K562 (cell line): Measurements from ENCODE around the gene SEMA5A. TPM values are rescaled to one million over a fixed set of nuclear protein-coding genes. Genes with fewer than 3 reads are reported as not detected.

Experiments
- ATAC-seq: fragments of 200-7000 bp; cut with Tn5 transposase; 3 replicates; pipeline ENCODE4 v1.9.1; 2020; ENCODE audit warnings: moderate library complexity
- BruUV-seq: library from RNA; stranded (reverse); fragments of 400-500 nt; replicated peaks from 2 replicates; lab custom pipeline; 2021; lab: Mats Ljungman, UMichigan
- CTCF ChIA-PET: fragments of 300-600 bp; formaldehyde crosslinking; extraction: SDS; loops from one replicate; lab custom pipeline; 2021; ENCODE audit warnings: low intra/inter-chr PET ratio; lab: Yijun Ruan, JAX
- POLR2A ChIA-PET: fragments of 300-600, 350-650 bp; sonication (Branson Sonifier 250); formaldehyde crosslinking; extraction: SDS; loops from one replicate; lab custom pipeline; 2021; ENCODE audit warnings: antibody characterized with exemption, inconsistent platforms; lab: Yijun Ruan, JAX
- DNase-seq, 4 experiments: peaks; one replicate each; pipeline versions ENCODE4 v3.0.0 to v3.0.0-alpha.2; 2011 to 2018; ENCODE audit warnings: low spot score in 3 of 4, mixed read lengths in 3 of 4; ENCODE audit errors: extremely low read depth in 1 of 4
- FAIRE-seq: peaks from 2 replicates; lab custom pipeline; 2011; peaks lifted over from hg19 to GRCh38; lab: Jason Lieb, UNC
- H2AFZ ChIP-seq: 2 replicates; pipeline ENCODE4 v1.6.0; 2011; ENCODE audit warnings: low read depth, low read length, control low read depth, inconsistent platforms
- H3K27ac ChIP-seq: fragments of 200-600 bp; 3 replicates; pipeline ENCODE4 v1.8.0; 2011; ENCODE audit warnings: low read depth, mild to moderate bottlenecking, control low read depth, inconsistent platforms, low read length, moderate library complexity, mixed read lengths; ENCODE audit errors: extremely low read depth
- H3K27me3 ChIP-seq, 2 experiments: fragments of 300-600 bp in 1 of 2; 2 replicates in 1 of 2; 3 replicates in 1 of 2; pipeline versions ENCODE4 v1.6.0 to v1.8.0; 2011; ENCODE audit warnings: inconsistent platforms in 2 of 2, low read length in 2 of 2, mild to moderate bottlenecking in 1 of 2, mixed read lengths in 1 of 2, moderate library complexity in 1 of 2; ENCODE audit not compliant: control insufficient read depth in 2 of 2, insufficient read depth in 2 of 2
- H3K36me3 ChIP-seq: fragments of 300-600 bp; 3 replicates; pipeline ENCODE4 v1.8.0; 2011; ENCODE audit warnings: mild to moderate bottlenecking, low read length, inconsistent platforms; ENCODE audit not compliant: control insufficient read depth, insufficient read depth
- H3K4me1 ChIP-seq, 2 experiments: fragments of 200-600 bp in 1 of 2; replicated peaks in 1 of 2; 2 replicates in 1 of 2; 3 replicates in 1 of 2; pipeline versions ENCODE4 v1.5.1 to v1.8.0; 2011; ENCODE audit warnings: inconsistent platforms in 2 of 2, low read length in 2 of 2, mild to moderate bottlenecking in 1 of 2, mixed read lengths in 1 of 2, moderate library complexity in 1 of 2; ENCODE audit not compliant: control insufficient read depth in 2 of 2, insufficient read depth in 2 of 2
- H3K4me2 ChIP-seq: 2 replicates; pipeline ENCODE4 v1.6.1; 2011; ENCODE audit warnings: low read length, control low read depth, inconsistent platforms, mixed read lengths; ENCODE audit not compliant: insufficient read depth
- H3K4me3 ChIP-seq: fragments of 200-600 bp; sonication (generic), shearing (Covaris generic); 2 replicates; pipeline ENCODE4 v1.5.1; 2016; ENCODE audit warnings: control low read depth, inconsistent platforms
- H3K79me2 ChIP-seq: fragments of 200-600 bp; 3 replicates; pipeline ENCODE4 v1.8.0; 2011; ENCODE audit warnings: low read length, inconsistent platforms; ENCODE audit not compliant: control insufficient read depth, insufficient read depth
- H3K9ac ChIP-seq, 2 experiments: 2 replicates each; pipeline versions ENCODE4 v1.6.0 to v1.6.1; 2011; ENCODE audit warnings: low read depth in 2 of 2, low read length in 2 of 2, control low read depth in 1 of 2, inconsistent platforms in 1 of 2, mild to moderate bottlenecking in 1 of 2, mixed read lengths in 1 of 2; ENCODE audit not compliant: insufficient read depth in 1 of 2
- H3K9me1 ChIP-seq: one replicate; pipeline ENCODE4 v1.6.0; 2011; ENCODE audit warnings: inconsistent platforms, mild to moderate bottlenecking, low read length, moderate library complexity; ENCODE audit not compliant: control insufficient read depth, insufficient read depth
- H3K9me3 ChIP-seq: replicated peaks from 2 replicates; pipeline ENCODE4 v1.5.1; 2011; ENCODE audit warnings: low read depth, low read length, inconsistent platforms; ENCODE audit not compliant: control insufficient read depth, insufficient read depth
- H4K20me1 ChIP-seq: replicated peaks from 2 replicates; pipeline ENCODE4 v1.6.1; 2011; ENCODE audit warnings: low read length, inconsistent platforms, mixed read lengths; ENCODE audit not compliant: control insufficient read depth, insufficient read depth
- CBX3 ChIP-seq, 2 experiments: IDR thresholded peaks; 1 replicate in 1 of 2; 2 replicates in 1 of 2; pipeline ENCODE4 v1.6.1; 2012; ENCODE audit warnings: inconsistent platforms in 2 of 2, low read length in 2 of 2, borderline replicate concordance in 1 of 2, control low read depth in 1 of 2
- DNMT1 ChIP-seq: fragments of 450-650 bp; IDR thresholded peaks from 2 replicates; pipeline ENCODE4 v1.6.1; 2016; ENCODE audit warnings: antibody characterized with exemption, mild to moderate bottlenecking
- KDM2B ChIP-seq: fragments of 250-450 bp; sonication (Bioruptor Pico); IDR thresholded peaks from 2 replicates; pipeline ENCODE4 v1.8.0; 2021; ENCODE audit warnings: mild to moderate bottlenecking, moderate library complexity
- L3MBTL2 ChIP-seq: fragments of 450-650 bp; IDR thresholded peaks from 2 replicates; pipeline ENCODE4 v1.6.1; 2016; ENCODE audit warnings: mild to moderate bottlenecking, moderate library complexity
- MBD2 ChIP-seq: sonication (generic); IDR thresholded peaks from 2 replicates; pipeline ENCODE4 v1.6.1; 2016; ENCODE audit warnings: low read depth, borderline replicate concordance
- MTA2 ChIP-seq: fragments of 450-650 bp; IDR thresholded peaks from 2 replicates; pipeline ENCODE4 v1.6.1; 2016; ENCODE audit warnings: low read depth
- NBN ChIP-seq: fragments of 450-650 bp; IDR thresholded peaks from 2 replicates; pipeline ENCODE4 v1.6.1; 2016; ENCODE audit warnings: low read depth, mild to moderate bottlenecking
- WHSC1 ChIP-seq: IDR thresholded peaks from one replicate; pipeline ENCODE4 v1.6.1; 2012; ENCODE audit warnings: low read length, control low read depth, inconsistent platforms
- ZFP36 ChIP-seq: fragments of 150-350 bp; IDR thresholded peaks from 2 replicates; pipeline ENCODE4 v1.6.1; 2018; ENCODE audit warnings: low read length, low read depth; ENCODE audit not compliant: partially characterized antibody
- ZKSCAN8 ChIP-seq: fragments of 200-800 bp; sonication (Bioruptor generic); IDR thresholded peaks from 2 replicates; pipeline ENCODE4 v1.6.1; 2016; ENCODE audit warnings: missing genetic modification characterization, missing compliant biosample characterization
- ZNF133 ChIP-seq: fragments of 250-450 bp; sonication (Bioruptor Pico); IDR thresholded peaks from 2 replicates; pipeline ENCODE4 v1.4.0; 2020; ENCODE audit warnings: mild to moderate bottlenecking
- WGBS: fragments of 100-300 bp; shearing (Covaris generic); methylation state at CpG from one replicate; pipeline ENCODE4 v1.1.6; 2016; ENCODE audit warnings: low coverage, mixed read lengths; ENCODE audit not compliant: insufficient coverage; ENCODE audit errors: missing lambda C conversion rate; 5-methylcytosine and 5-hydroxymethylcytosine counted together
- in situ Hi-C: fragments of 300-500 bp; cut with MboI; formaldehyde crosslinking; loops from 4 replicates; pipeline ENCODE4 v1.15.0; 2018; ENCODE audit warnings: inconsistent platforms, mixed read lengths
- intact Hi-C: fragments of 100-400 bp; cut with micrococcal nuclease; formaldehyde crosslinking; loops from 2 replicates; pipeline ENCODE4 v1.14.2; 2022
- polyA plus RNA-seq, 8 experiments: library from polyadenylated mRNA; depleted of rRNA in 4 of 8; stranded (reverse) in 5 of 8; unstranded in 3 of 8; fragments of >200 nt; fragmentation: Nextera tagmentation in 2 of 8; fragmentation: Illumina TruSeq in 1 of 8; extraction: Ambion mirVana in 2 of 8; extraction: Trizol in 1 of 8; gene quantifications; 2 replicates each; pipeline versions ENCODE4 v1.2.1 to v1.2.3, GENCODE V29; 2011 to 2014; ENCODE audit warnings: inconsistent platforms in 1 of 8, missing spikeins in 1 of 8
- total RNA-seq, 7 experiments: library from RNA; depleted of rRNA in 6 of 7; stranded (reverse); fragments of >200 nt in 6 of 7; fragmentation: Illumina TruSeq in 2 of 7; extraction: Trizol in 2 of 7; gene quantifications; 2 replicates each; pipeline versions ENCODE4 v1.2.1 to v1.2.3, GENCODE V29; 2011 to 2021; ENCODE audit warnings: low replicate concordance in 1 of 7

Gene SEMA5A
- total and polyA plus RNA-seq, 9 of the 15 experiments (the other 6 are each of a cell fraction or from before 2014, with no cell fraction given) = 0.02 TPM; not detected in 8

GRCh38 chr5:9516591-9516990 lies 29.3 kb downstream of the SEMA5A start (continued):
- TF ChIP-seq ZKSCAN8 (CRISPR knock-in tag) (no peak), MTA2 (no peak), KDM2B (CRISPR knock-in tag) (no peak), WHSC1 (no peak), L3MBTL2 (no peak), CBX3 (IDR thresholded peaks at IDR 0.05; ENCODE audit: borderline replicate concordance in 1 of 2, low read length in 2 of 2) (no peak), ZFP36 (no peak), DNMT1 (no peak), ZNF133 (no peak)

- Histone ChIP-seq H3K27ac (no peak overlapping the region), H4K20me1 (no peaks in the 10 kb centered on the region), H3K4me1 (no peaks in the 10 kb centered on the region), H2AFZ (no peak overlapping the region), H3K9me3 (no peaks in the 10 kb centered on the region), H3K36me3 (no peaks in the 10 kb centered on the region), H3K27me3 (no peaks in the 10 kb centered on the region; a peak in 1 of 5 replicates), H3K4me2 (no peak overlapping the region), H3K9me1 (no peaks in the 10 kb centered on the region), H3K4me3 (no peak overlapping the region), H3K9ac (no peak overlapping the region), H3K79me2 (no peaks in the 10 kb centered on the region)
- WGBS = 0% methylated on average over 3 of the region's 3 CpGs
- in situ Hi-C loops (no loop called here), intact Hi-C loops (no loop called here)
- TF ChIP-seq MBD2 (no peak), NBN (no peak)
- ChIA-PET CTCF (no interaction called here), POLR2A (no interaction called here)
- BruUV-seq = no TSS peak
- FAIRE-seq = no peak
- no peak for ATAC-seq
- no peak for DNase-seq
These were observed 30.4 kb downstream of the SEMA5A start for GRCh38 chr5:9515436-9515835.
